Adrenal gland (tissue), 5 donors: ENCODE measurements around the gene CTXND1.

Source experiments
- CTCF ChIP-seq, 6 experiments: fragments of 450-650 bp in 4 of 6; fragments of 200-600 bp in 2 of 6; sonication (generic) in 1 of 6; IDR thresholded peaks; 1 replicate in 5 of 6; 2 replicates in 1 of 6; pipeline versions ENCODE4 v1.5.1 to v1.8.0; 2016 to 2021; ENCODE audit warnings: antibody characterized with exemption in 6 of 6, mild to moderate bottlenecking in 2 of 6, moderate library complexity in 1 of 6
- POLR2A ChIP-seq, 2 donors: fragments of 450-650 bp; IDR thresholded peaks; one replicate each; pipeline ENCODE4 v1.6.1; 2017; ENCODE audit warnings: antibody characterized with exemption in 2 of 2, mild to moderate bottlenecking in 2 of 2, moderate library complexity in 1 of 2
- donor health status: DM: no; HTN: no; CAD: no.

- no peak for TF ChIP-seq CTCF (IDR thresholded peaks at IDR 0.05)
- no peak for TF ChIP-seq POLR2A (IDR thresholded peaks at IDR 0.05)
Measured at GRCh38 chr15:80231371-80231770, 20.6 kb downstream of the CTXND1 start.
